ENCODE results near the gene PRKAR2A. TPM values are rescaled to one million over a fixed set of nuclear protein-coding genes. Genes with fewer than 3 reads are reported as not detected.

PRKAR2A gene
- total and polyA plus RNA-seq, 2 experiments from 2014 or later = 13.5 to 30.2 TPM

GRCh38 chr3:48783304-48783703 lies 64.4 kb downstream of the PRKAR2A start:
- Histone ChIP-seq H2AFZ (no peak overlapping the region), H3K27ac (ENCODE audit: low read depth) (no peak overlapping the region), H3K79me2 (replicated peaks; ENCODE audit: insufficient read depth) (no peaks in the 10 kb centered on the region), H4K20me1 (replicated peaks; ENCODE audit: insufficient read depth) (no peaks in the 10 kb centered on the region), H3K4me3 (no peak overlapping the region), H3K27me3 (ENCODE audit: insufficient read depth) (no peaks in the 10 kb centered on the region), H3K9me2 (ENCODE audit: insufficient read depth) (no peaks in the 10 kb centered on the region), H3K36me3 (ENCODE audit: insufficient read depth) (no peaks in the 10 kb centered on the region), H3K4me2 (no peak overlapping the region), H3F3A (replicated peaks; ENCODE audit: low read depth) (no peaks in the 10 kb centered on the region), H3K4me1 (ENCODE audit: insufficient read depth) (no peaks in the 10 kb centered on the region)
- no peak overlapping the region for H3K27ac Mint-ChIP-seq
- no peaks in the 10 kb centered on the region; the same call in 2 of the 3 replicates for H3K36me3 Mint-ChIP-seq (ENCODE audit: low read depth)
- H3K9me3 Mint-ChIP-seq = no peaks in the 10 kb centered on the region
- no peak for TF ChIP-seq JUNB (IDR thresholded peaks at IDR 0.05; ENCODE audit: unreplicated experiment)
- TF ChIP-seq STAT1 (IDR thresholded peaks at IDR 0.05; ENCODE audit: unreplicated experiment) = no peak
- TF ChIP-seq ZNF331 (CRISPR knock-in tag; IDR thresholded peaks at IDR 0.05; ENCODE audit: low read depth) = no peak
- TF ChIP-seq NANOG (IDR thresholded peaks at IDR 0.05; ENCODE audit: borderline replicate concordance) = no peak
- TF ChIP-seq ZNF114 (CRISPR knock-in tag; IDR thresholded peaks at IDR 0.05) = no peak
- no peak for TF ChIP-seq ETS1 (IDR thresholded peaks at IDR 0.05)
- no peak for TF ChIP-seq EZH2phosphoT487 (IDR thresholded peaks at IDR 0.05; ENCODE audit: unreplicated experiment)
- TF ChIP-seq POLR2AphosphoS5 (IDR thresholded peaks at IDR 0.05; ENCODE audit: low read depth) = no peak
- TF ChIP-seq REST (IDR thresholded peaks at IDR 0.05; ENCODE audit: unreplicated experiment) = no peak
- no peak for TF ChIP-seq ZNF462 (CRISPR knock-in tag; IDR thresholded peaks at IDR 0.05)
- no peak for TF ChIP-seq CREB1 (CRISPR knock-in tag; IDR thresholded peaks at IDR 0.05; ENCODE audit: low read depth)
- no peak for TF ChIP-seq CTCF (conservative IDR thresholded peaks at IDR 0.05; ENCODE audit: low read depth in 2 of 2)
- TF ChIP-seq EZH2 (IDR thresholded peaks at IDR 0.05; ENCODE audit: low read depth, unreplicated experiment) = no peak
- no peaks in the 10 kb centered on the region for H3K4me1 Mint-ChIP-seq
- no peak for DNase-seq (ENCODE audit: low spot score)
- ATAC-seq = no peak
- H3K27me3 Mint-ChIP-seq (ENCODE audit: insufficient read depth, low read depth, poor library complexity) = peaks cover under 1% of the 10 kb centered on the region
- H3K4me3 Mint-ChIP-seq = no peak overlapping the region
